ENCODE measurements around the gene SEC23A. TPM values are rescaled to one million over a fixed set of nuclear protein-coding genes. Genes with fewer than 3 reads are reported as not detected.

SEC23A gene
- total and polyA plus RNA-seq, 3 donors from 2014 or later: 39.0 to 79.2 (median 52.4) TPM

DNA sequence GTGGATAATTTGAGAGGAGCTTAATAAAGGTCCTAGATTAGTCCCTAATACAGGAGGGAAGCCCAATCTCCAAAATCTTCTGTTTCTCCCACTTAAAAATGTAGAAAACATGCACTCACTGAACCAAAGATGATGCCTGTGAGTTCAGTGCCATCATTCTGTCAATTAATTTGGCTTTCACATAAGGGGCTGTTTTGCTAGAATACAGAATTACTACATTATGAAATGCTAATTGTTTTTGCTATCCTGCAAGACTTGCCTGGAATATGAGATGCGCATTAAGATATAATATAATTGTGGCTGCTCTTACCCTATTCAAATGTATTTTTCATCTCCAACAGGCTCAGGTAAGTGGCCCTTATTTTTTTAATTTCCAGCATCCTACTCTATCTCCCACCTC lies 111.7 kb downstream of the SEC23A start:
- H3K36me3 ChIP-seq (ENCODE audit: low read depth, missing control alignments): no peaks in the 10 kb centered on the region
- H3K4me3 ChIP-seq: no peak overlapping the region
- DNase-seq: no peak
- WGBS, 2 donors: 92 to 97% methylated on average over 1 of the region's 1 CpG
- H3K9me3 ChIP-seq: no peaks in the 10 kb centered on the region
- H3K27me3 ChIP-seq: no peaks in the 10 kb centered on the region
- intact Hi-C loops (cut with DNase I; ENCODE audit: low total_unique reads): no loop called here
- H3K27ac ChIP-seq: no peak overlapping the region
- no peaks in the 10 kb centered on the region for H3K4me1 ChIP-seq
- TF ChIP-seq POLR2A (IDR thresholded peaks at IDR 0.05): no peak
- TF ChIP-seq, protein P1, sequence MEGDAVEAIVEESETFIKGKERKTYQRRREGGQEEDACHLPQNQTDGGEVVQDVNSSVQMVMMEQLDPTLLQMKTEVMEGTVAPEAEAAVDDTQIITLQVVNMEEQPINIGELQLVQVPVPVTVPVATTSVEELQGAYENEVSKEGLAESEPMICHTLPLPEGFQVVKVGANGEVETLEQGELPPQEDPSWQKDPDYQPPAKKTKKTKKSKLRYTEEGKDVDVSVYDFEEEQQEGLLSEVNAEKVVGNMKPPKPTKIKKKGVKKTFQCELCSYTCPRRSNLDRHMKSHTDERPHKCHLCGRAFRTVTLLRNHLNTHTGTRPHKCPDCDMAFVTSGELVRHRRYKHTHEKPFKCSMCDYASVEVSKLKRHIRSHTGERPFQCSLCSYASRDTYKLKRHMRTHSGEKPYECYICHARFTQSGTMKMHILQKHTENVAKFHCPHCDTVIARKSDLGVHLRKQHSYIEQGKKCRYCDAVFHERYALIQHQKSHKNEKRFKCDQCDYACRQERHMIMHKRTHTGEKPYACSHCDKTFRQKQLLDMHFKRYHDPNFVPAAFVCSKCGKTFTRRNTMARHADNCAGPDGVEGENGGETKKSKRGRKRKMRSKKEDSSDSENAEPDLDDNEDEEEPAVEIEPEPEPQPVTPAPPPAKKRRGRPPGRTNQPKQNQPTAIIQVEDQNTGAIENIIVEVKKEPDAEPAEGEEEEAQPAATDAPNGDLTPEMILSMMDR (IDR thresholded peaks at IDR 0.05): no peak

DNA sequence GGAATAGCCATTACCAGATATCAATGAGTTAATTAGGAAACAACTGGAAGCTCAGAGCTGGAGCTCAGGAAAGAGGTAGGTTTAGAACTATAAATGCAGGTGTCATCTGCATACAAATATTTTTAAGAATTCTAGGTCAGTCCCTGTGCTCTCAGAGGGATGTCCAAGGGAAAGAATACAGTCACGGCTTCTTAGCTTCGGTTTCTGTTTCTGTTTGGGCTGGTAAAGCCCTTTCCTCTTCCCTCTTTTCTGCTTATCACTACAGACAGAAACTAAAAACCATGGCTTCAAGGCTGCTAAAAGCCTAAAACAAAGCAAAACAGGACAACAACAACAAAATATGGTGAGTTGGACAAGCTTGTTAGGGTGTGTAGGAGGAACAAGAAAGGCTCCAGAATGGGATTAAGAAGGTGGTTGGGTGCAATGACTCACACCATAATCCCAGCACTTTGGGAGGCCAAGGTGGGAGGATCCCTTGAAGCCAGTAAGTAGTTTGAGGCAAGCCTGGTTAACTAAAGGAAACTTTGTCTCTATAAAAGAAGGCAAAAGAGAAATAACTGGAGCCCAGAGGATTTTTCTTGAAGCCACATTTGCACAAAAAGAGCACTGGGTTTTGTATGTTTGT lies 113.0 kb downstream of the SEC23A start:
- TF ChIP-seq POLR2A (IDR thresholded peaks at IDR 0.05): no peak
- TF ChIP-seq, protein P1 (IDR thresholded peaks at IDR 0.05): no peak
- WGBS, 2 donors: 55 to 68% methylated on average over 2 of the region's 2 CpGs
- Histone ChIP-seq H3K4me3 (no peak overlapping the region), H3K9me3 (no peaks in the 10 kb centered on the region), H3K27ac (no peak overlapping the region), H3K36me3 (ENCODE audit: low read depth, missing control alignments) (no peaks in the 10 kb centered on the region), H3K27me3 (no peaks in the 10 kb centered on the region), H3K4me1 (no peaks in the 10 kb centered on the region)
- intact Hi-C loops (cut with DNase I; ENCODE audit: low total_unique reads): no loop called here
- DNase-seq: no peak

DNA sequence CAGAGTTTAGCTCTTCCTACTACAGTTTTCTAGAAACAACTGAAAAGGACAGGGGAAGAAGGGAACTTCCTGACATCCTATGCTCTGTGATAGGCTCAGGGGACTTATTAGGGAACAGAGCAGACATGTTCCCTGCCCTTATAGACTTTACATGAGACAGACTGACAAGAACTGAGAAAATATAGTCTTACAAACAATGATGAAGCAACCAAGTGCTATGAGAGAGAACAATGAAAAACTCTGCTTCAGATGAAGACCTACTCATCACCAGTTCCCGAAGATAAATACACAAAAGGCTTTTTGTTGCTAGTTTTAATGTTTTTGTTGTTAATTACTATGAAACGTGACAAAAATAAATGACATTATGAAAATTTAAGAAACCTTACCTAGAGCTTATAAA lies 115.3 kb downstream of the SEC23A start:
- Histone ChIP-seq H3K27me3 (no peaks in the 10 kb centered on the region), H3K9me3 (no peaks in the 10 kb centered on the region), H3K27ac (no peak overlapping the region), H3K36me3 (ENCODE audit: low read depth, missing control alignments) (no peaks in the 10 kb centered on the region), H3K4me1 (no peaks in the 10 kb centered on the region), H3K4me3 (no peak overlapping the region)
- TF ChIP-seq POLR2A (IDR thresholded peaks at IDR 0.05): no peak
- TF ChIP-seq, protein P1 (IDR thresholded peaks at IDR 0.05): no peak
- WGBS, 2 donors: 82 to 90% methylated on average over 2 of the region's 2 CpGs
- no peak for DNase-seq
- intact Hi-C loops (cut with DNase I; ENCODE audit: low total_unique reads): no loop called here

DNA sequence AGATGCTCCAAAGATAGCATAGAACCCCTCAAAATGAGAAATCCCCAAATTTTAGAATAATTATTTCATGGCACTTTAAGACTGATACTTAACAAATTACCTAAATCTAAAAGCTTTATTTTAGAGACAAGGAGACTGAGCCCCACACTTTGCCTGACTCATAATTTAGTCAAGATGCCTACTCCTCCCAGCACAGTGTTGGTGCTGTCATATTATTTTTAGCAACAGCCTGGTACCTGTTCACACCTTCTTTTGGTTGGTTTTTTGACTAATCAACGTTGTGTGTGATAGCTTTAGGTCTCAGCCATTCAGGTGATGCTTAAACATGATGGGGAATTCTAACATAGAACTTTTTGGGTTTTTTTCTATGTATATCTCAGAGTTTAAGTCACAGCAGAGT lies 120.2 kb downstream of the SEC23A start:
- H3K36me3 ChIP-seq (ENCODE audit: low read depth, missing control alignments): no peaks in the 10 kb centered on the region
- H3K27ac ChIP-seq: no peak overlapping the region
- TF ChIP-seq, protein P1 (IDR thresholded peaks at IDR 0.05): no peak
- no peak for TF ChIP-seq POLR2A (IDR thresholded peaks at IDR 0.05)
- H3K4me3 ChIP-seq: no peak overlapping the region
- no peaks in the 10 kb centered on the region for H3K9me3 ChIP-seq
- no peak for DNase-seq
- no peaks in the 10 kb centered on the region for H3K27me3 ChIP-seq
- intact Hi-C loops (cut with DNase I; ENCODE audit: low total_unique reads): no loop called here
- WGBS, 2 donors: 25 to 42% methylated on average over 1 of the region's 1 CpG
- H3K4me1 ChIP-seq: no peaks in the 10 kb centered on the region

DNA sequence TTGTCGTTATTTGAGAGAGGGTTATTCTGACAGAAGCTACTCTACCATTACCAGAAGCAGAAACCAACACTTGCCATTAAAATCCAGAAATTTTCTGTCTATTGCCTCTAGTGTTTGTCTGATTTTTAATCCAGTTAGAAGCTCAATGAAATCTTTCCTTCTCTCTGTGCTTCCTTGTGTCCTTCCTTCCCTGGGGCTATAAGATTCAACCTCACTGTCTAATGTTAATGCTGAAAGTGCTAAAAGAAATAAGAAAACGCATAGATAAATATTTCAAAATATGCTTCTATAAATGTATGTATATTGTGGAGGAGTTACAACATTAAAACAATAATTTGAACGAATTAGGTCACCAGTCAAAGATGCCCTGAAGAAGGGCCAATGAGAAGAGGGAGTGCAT lies 120.8 kb downstream of the SEC23A start:
- Histone ChIP-seq H3K27me3 (no peaks in the 10 kb centered on the region), H3K9me3 (no peaks in the 10 kb centered on the region), H3K27ac (no peak overlapping the region), H3K36me3 (ENCODE audit: low read depth, missing control alignments) (no peaks in the 10 kb centered on the region), H3K4me3 (no peak overlapping the region), H3K4me1 (no peaks in the 10 kb centered on the region)
- TF ChIP-seq, protein P1 (IDR thresholded peaks at IDR 0.05): no peak
- TF ChIP-seq POLR2A (IDR thresholded peaks at IDR 0.05): no peak
- 82 to 91% methylated on average over 3 of the region's 3 CpGs for WGBS, 2 donors
- no peak for DNase-seq
- intact Hi-C loops (cut with DNase I; ENCODE audit: low total_unique reads): no loop called here
